HG03064 (cell line): ENCODE results near the gene PUSL1.

Experiments used
- ATAC-seq: cut with Tn5 transposase; IDR thresholded peaks from one replicate; pipeline ENCODE4 v1.9.1; 2021; ENCODE audit warnings: low read depth; ENCODE audit not compliant: unreplicated experiment

The PUSL1 gene

DNA sequence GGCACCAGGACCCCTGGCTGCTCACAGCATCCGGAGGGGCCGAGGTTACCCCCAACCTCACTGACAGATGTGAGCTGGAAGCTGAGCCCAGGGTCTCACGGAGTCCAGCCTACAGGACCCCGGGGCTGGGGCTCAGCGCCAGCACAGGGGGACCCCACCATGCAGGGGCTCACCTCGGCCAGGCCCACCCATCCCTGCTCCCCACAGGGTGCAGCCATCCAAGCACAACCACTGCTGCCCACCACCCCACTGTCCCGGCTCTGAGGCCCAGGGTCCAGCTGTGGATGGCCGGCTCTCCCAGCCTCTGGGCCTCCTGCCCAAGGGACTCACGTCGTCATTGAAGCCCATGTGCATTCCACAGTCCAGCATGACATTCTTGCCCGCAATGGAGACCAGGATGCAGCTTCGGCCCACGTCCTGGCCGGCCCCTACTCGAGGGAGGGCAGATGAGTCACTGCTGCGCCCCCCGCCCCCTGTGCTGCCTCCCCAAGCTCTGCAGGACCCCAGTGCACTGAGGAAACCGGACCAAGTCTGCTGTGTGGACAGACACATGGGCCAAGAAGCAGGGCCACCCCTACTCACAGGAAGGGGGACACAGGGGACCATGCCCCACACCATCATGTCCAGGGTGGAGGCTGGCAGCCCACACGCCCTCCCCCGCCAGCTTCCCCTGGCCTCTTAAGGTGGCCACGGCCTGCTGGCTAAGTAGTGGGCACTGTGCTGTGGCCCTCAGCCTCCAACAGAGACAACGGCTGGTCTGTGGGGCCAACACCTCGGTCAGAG, 12.5 kb downstream of the PUSL1 start:
- no peak for ATAC-seq

DNA sequence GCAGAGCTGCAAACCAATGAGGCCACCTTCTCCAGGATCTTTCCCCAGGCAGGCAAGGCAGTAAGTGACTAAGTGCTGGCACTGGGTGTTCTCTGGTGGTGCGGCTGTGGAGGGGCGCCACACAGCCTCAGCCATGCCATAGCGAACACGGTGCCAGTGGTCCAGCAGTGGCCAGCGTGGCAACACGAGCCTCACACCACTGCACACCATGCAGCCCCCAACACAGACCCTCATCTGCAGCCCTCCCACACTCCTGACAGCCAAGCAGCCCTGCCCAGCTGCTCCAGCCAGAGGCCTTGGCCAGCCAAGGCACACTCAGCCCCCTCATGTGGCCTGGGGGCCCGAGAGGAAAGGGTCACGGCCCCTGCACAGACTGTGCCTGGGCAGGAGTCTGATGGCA, 13.1 kb downstream of the PUSL1 start:
- no peak for ATAC-seq

DNA sequence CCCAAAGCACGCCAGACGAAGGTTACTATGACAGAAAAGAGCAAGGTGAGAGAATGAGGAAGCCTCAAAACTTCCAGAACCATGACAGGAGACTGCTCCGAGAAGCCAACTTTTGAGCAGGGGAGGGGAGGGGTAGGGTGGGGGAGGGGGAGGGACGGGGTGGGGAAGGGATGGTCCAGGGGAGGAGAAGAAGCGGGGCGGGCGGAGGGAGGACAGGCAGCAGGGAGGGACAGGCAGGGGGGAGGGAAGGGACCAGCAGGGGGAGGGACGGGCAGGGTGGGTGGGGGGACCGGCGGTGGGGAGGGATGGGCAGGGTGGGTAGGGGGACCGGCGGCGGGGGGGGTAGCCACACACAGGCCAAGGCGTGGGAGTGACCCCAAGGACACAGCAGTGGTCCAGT, 14.0 kb downstream of the PUSL1 start:
- ATAC-seq = no peak

DNA sequence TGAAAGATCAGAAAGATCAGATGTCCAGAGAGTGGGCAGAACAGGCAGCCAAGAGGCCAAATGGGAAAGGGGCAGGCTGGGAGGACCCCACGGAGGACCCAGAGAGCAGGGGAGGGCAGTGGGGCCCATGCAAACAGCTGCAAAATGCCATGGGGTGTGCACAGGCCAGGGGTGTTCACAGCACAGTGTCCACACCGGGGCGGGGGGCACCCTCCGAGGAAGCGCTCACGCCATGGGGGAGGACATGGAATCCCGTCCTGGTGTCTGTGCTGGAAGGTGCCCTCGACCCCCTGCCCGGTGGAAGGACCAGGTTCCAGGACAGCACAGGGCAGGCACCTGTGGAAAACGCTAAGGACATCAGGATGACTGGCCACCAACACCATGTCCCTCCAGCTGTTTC, 14.6 kb downstream of the PUSL1 start:
- ATAC-seq = no peak

DNA sequence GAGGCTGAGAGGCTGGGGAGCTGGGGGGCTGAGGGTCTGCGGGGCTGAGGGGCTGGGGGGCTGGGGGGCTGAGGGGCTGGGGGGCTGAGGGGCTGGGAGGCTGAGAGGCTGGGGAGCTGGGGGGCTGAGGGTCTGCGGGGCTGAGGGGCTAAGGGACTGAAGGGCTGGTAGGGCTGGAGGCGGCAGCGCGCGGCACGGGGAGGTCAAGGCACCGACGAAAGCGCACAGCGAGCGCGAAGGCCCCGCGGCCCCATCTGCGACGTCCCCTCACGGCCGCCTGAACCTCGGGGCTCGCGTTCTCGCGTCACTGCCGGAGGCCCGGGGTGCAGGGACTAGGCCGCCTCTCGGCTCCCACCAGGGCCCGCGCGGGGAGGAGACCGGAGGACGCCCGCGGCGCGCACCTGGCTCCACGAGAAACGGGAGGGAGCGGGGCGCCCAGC, 15.7 kb downstream of the PUSL1 start:
- ATAC-seq = peak; percentile 35

- ATAC-seq = peak; percentile 59
These were observed 16.3 kb downstream of the PUSL1 start, which contains the start of the genes CPTP and INTS11 for GRCh38 chr1:1324524-1325287. TSS of gene CPTP (plus strand) at chr1:1324802. CDS start at chr1:1326911, 2,109 bp downstream. TSS of gene INTS11 (minus strand) at chr1:1324660. CDS start at chr1:1324608, 52 bp downstream.

GRCh38 chr1:1325288-1326074, 17.1 kb downstream of the PUSL1 start:
- ATAC-seq = no peak

DNA sequence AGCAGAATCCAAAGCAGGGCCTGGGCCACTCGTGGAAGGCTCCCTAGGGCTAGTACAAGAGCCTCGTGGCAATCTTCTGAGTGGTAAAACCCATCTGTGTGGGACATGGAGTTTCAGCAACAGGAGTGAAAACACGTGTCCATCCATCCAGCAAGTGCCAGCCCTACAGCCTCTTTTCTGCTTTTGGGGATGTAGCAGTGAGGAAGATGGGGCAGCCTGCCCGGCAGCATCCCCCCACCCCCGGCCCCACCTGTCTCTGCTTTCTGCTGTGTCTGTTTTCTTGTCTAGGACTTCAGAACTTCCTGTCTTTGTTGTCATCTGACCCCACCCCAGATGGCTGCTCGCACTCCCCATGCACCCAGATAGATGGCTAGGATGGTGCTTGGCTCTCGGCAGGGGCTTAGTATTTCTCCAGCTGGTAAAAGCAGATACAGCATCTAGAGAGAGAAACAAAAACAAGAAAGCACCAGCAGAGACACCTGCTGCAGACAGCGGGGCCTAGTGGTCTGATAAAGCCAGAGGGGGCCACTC, 17.7 kb downstream of the PUSL1 start:
- no peak for ATAC-seq

GRCh38 chr1:1327291-1327690, 18.9 kb downstream of the PUSL1 start:
- no peak for ATAC-seq

DNA sequence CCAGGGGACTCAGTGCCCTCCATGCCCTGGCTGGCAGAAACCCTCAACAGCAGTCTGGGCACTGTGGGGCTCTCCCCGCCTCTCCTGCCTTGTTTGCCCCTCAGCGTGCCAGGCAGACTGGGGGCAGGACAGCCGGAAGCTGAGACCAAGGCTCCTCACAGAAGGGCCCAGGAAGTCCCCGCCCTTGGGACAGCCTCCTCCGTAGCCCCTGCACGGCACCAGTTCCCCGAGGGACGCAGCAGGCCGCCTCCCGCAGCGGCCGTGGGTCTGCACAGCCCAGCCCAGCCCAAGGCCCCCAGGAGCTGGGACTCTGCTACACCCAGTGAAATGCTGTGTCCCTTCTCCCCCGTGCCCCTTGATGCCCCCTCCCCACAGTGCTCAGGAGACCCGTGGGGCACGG, 19.9 kb downstream of the PUSL1 start:
- ATAC-seq = no peak

GRCh38 chr1:1329304-1330210, 21.2 kb downstream of the PUSL1 start:
- no peak for ATAC-seq

DNA sequence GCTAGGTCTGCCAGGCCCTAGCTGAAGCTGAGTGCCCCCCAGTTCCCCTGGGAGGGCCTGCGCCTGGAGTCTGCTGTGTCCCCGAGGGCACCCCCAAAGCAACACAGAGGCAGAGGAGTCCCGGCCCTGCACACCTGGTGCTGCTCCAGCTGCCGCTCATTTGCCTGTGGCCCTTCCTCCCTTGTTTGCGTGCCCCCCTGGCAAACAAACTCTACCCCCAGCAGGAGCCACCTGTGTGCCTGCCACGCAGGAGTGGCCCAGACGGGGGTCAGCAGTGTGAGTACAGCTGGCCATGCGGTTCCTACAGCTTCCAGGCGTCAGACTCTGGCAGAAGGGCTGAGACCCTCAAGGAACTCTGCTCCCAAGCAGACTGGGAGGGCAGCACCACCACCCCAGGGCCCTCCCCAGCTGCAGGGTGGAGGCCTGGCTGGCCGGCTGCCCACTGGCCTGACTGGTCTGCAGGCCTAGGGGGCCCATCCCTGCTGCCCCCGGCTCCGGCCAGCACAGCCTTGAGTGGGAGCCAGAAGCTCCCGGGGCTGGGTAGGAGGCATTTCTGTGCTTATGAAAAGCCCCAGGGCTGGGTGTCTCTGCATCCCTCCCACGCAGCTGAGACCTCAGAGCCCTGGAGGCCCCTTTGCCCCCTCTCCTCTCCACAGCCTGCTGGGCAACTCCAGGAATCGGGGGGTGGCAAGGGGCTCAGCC, 22.1 kb downstream of the PUSL1 start:
- ATAC-seq = no peak

- no peak for ATAC-seq
These were observed 22.9 kb downstream of the PUSL1 start, which contains the start of gene TAS1R3 for GRCh38 chr1:1331068-1331965. TSS of gene TAS1R3 (plus strand) at chr1:1331280. CDS start at chr1:1331346, 66 bp downstream.

DNA sequence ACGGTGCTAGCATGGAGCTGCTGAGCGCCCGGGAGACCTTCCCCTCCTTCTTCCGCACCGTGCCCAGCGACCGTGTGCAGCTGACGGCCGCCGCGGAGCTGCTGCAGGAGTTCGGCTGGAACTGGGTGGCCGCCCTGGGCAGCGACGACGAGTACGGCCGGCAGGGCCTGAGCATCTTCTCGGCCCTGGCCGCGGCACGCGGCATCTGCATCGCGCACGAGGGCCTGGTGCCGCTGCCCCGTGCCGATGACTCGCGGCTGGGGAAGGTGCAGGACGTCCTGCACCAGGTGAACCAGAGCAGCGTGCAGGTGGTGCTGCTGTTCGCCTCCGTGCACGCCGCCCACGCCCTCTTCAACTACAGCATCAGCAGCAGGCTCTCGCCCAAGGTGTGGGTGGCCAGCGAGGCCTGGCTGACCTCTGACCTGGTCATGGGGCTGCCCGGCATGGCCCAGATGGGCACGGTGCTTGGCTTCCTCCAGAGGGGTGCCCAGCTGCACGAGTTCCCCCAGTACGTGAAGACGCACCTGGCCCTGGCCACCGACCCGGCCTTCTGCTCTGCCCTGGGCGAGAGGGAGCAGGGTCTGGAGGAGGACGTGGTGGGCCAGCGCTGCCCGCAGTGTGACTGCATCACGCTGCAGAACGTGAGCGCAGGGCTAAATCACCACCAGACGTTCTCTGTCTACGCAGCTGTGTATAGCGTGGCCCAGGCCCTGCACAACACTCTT, 23.8 kb downstream of the PUSL1 start:
- ATAC-seq = no peak

- no peak for ATAC-seq
These were observed 24.5 kb downstream of the PUSL1 start for GRCh38 chr1:1332774-1333480.

GRCh38 chr1:1333551-1334241, 25.3 kb downstream of the PUSL1 start:
- no peak for ATAC-seq
